ENCODE data around the gene ANKRD34A.

The ANKRD34A gene

DNA sequence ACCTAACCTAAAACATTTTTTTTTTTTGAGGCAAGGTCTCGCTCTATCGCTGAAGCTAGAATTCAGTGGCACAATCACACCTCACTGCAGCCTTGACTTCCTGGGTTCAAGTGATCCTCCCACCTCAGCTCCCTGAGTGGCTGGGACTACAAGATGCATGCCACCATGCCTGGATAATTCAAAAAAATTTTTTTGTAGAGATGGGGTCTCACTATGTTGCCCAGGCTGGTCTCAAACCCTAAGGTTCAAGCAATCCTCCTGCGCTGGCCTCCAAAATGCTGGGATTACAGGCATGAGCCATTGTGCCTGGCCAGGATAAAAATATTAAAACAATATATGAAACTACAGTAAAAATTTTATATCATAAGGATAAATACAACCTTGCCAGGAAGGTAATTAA, 11.5 kb downstream of the ANKRD34A start:
- no peak for DNase-seq
- Histone ChIP-seq H3K27me3 (replicated peaks) (no peaks in the 10 kb centered on the region), H3K27ac (no peak overlapping the region), H3K4me3 (ENCODE audit: low read depth, low read length) (no peak overlapping the region), H3K36me3 (replicated peaks) (no peaks in the 10 kb centered on the region)
- TF ChIP-seq, protein P1, sequence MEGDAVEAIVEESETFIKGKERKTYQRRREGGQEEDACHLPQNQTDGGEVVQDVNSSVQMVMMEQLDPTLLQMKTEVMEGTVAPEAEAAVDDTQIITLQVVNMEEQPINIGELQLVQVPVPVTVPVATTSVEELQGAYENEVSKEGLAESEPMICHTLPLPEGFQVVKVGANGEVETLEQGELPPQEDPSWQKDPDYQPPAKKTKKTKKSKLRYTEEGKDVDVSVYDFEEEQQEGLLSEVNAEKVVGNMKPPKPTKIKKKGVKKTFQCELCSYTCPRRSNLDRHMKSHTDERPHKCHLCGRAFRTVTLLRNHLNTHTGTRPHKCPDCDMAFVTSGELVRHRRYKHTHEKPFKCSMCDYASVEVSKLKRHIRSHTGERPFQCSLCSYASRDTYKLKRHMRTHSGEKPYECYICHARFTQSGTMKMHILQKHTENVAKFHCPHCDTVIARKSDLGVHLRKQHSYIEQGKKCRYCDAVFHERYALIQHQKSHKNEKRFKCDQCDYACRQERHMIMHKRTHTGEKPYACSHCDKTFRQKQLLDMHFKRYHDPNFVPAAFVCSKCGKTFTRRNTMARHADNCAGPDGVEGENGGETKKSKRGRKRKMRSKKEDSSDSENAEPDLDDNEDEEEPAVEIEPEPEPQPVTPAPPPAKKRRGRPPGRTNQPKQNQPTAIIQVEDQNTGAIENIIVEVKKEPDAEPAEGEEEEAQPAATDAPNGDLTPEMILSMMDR (IDR thresholded peaks at IDR 0.05; ENCODE audit: low read depth, low read length, missing control alignments): no peak
- in situ Hi-C loops (cut with HindIII; ENCODE audit: low pct_ligation_motif_present, low sequenced_read_pairs): no loop called here

DNA sequence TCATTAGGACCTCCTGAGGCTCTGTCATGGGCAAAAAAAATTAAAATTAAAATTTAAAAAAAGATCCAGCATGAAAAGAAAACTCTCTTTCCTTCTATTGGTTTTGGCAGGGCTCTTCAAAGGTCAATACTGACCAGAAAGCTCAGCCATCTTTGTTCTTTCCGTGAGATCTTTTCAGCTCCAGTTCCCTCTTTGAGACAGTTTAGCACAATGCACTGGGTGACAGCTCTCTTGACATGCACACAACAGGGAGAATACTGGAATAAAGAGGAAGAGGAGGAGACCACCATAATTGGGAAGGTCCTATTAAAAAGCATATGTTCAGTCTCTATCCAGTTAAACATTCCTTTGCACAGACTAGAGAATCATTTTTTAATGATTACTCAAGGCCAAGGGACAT, 12.8 kb downstream of the ANKRD34A start:
- DNase-seq: no peak
- Histone ChIP-seq H3K4me3 (ENCODE audit: low read depth, low read length) (no peak overlapping the region), H3K27me3 (replicated peaks) (no peaks in the 10 kb centered on the region), H3K36me3 (replicated peaks) (no peaks in the 10 kb centered on the region), H3K27ac (no peak overlapping the region)
- in situ Hi-C loops (cut with HindIII; ENCODE audit: low pct_ligation_motif_present, low sequenced_read_pairs): no loop called here
- TF ChIP-seq, protein P1 (IDR thresholded peaks at IDR 0.05; ENCODE audit: low read depth, low read length, missing control alignments): no peak

DNA sequence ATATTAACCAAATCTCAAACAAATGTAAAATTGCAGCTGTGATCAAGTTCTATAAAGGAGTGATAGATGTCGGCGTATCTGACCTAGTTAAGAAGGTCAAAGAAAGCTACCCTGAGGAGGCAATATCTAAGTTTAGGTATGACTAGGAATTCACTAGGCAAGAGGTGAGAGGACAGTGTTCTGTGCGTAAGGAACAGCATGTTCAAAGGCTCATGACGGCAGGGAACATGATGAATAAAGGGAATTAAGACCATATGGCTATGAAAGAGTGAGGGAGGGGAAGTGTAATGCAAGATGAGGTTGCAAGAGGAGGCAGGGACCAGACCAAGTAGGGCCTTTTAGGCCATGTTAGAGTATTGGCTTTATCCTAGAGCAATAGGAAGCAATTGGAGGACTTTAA, 15.2 kb downstream of the ANKRD34A start:
- TF ChIP-seq, protein P1 (IDR thresholded peaks at IDR 0.05; ENCODE audit: low read depth, low read length, missing control alignments): no peak
- in situ Hi-C loops (cut with HindIII; ENCODE audit: low pct_ligation_motif_present, low sequenced_read_pairs): no loop called here
- no peak for DNase-seq
- no peak overlapping the region for H3K4me3 ChIP-seq (ENCODE audit: low read depth, low read length)
- H3K27ac ChIP-seq: no peak overlapping the region
- peaks cover 2% of the 10 kb centered on the region for H3K36me3 ChIP-seq (replicated peaks)
- no peaks in the 10 kb centered on the region for H3K27me3 ChIP-seq (replicated peaks)

GRCh38 chr1:145947551-145947950, 16.8 kb downstream of the ANKRD34A start:
- no peaks in the 10 kb centered on the region for H3K27me3 ChIP-seq (replicated peaks)

DNA sequence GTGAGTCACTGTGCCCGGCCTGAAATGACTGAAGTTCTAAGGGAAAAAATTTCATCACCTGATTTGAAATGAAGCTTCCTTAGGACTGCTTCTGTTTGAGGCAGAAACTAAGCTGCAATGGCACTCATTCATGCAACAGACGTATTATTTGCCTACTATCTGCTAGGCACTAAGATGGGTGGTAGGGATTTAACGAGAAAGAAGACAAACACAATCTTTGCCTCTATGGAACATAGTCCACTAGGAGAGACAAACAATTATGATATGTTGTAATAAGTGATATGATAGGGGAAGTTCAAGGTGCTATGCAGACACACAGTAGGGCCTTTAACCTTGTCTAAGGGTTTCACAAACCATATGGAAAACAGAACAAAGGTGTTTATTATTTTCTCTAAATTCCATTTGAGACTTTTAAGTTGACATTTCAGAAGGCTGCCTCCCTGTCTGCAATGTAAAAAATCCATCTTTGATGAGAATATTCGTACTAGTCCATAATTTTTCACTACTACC, 17.8 kb downstream of the ANKRD34A start:
- Histone ChIP-seq H3K4me3 (ENCODE audit: low read depth, low read length) (no peak overlapping the region), H3K36me3 (replicated peaks) (peaks cover 9% of the 10 kb centered on the region), H3K27me3 (replicated peaks) (no peaks in the 10 kb centered on the region), H3K27ac (no peak overlapping the region)
- in situ Hi-C loops (cut with HindIII; ENCODE audit: low pct_ligation_motif_present, low sequenced_read_pairs): no loop called here
- TF ChIP-seq, protein P1 (IDR thresholded peaks at IDR 0.05; ENCODE audit: low read depth, low read length, missing control alignments): no peak
- DNase-seq: no peak

More at GRCh38 chr1:145947551-145947950, 16.8 kb downstream of the ANKRD34A start:
- TF ChIP-seq, protein P1 (IDR thresholded peaks at IDR 0.05; ENCODE audit: low read depth, low read length, missing control alignments): no peak
- peaks cover 6% of the 10 kb centered on the region for H3K36me3 ChIP-seq (replicated peaks)
- in situ Hi-C loops (cut with HindIII; ENCODE audit: low pct_ligation_motif_present, low sequenced_read_pairs): no loop called here
- DNase-seq: no peak
- no peak overlapping the region for H3K27ac ChIP-seq
- no peak overlapping the region for H3K4me3 ChIP-seq (ENCODE audit: low read depth, low read length)

DNA sequence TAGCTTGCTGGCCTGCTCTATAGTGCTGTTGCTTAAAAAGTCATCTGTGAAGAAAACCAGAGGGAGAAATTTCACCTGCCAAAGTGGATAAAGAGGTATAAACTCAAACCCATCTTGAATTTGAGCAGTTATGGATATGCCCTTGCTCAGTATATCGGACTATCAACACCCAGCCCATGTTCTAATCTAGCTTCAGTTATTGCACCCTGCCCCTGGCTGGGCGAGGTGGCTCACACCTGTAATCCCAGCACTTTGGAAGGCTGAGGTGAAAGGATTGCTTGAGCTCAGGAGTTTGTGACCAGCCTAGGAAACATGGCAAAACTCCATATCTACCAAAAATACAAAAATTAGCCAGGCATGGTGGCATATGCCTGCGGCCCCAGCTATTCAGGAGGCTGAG, 19.8 kb downstream of the ANKRD34A start:
- no peak overlapping the region for H3K4me3 ChIP-seq (ENCODE audit: low read depth, low read length)
- H3K27me3 ChIP-seq (replicated peaks): no peaks in the 10 kb centered on the region
- in situ Hi-C loops (cut with HindIII; ENCODE audit: low pct_ligation_motif_present, low sequenced_read_pairs): no loop called here
- no peak for DNase-seq
- H3K27ac ChIP-seq: no peak overlapping the region
- TF ChIP-seq, protein P1 (IDR thresholded peaks at IDR 0.05; ENCODE audit: low read depth, low read length, missing control alignments): no peak
- H3K36me3 ChIP-seq (replicated peaks): peaks cover 12% of the 10 kb centered on the region

Data from brain microvascular endothelial cell (primary cell).